WERI-Rb-1 (cell line): ENCODE data around the gene NPDC1.
"Not testable (repeated sequence)": the region's sequence is repeated elsewhere in the genome, so short reads cannot be mapped to it uniquely, and the experiment has no call there.

Experiments
- DNase-seq: peaks from one replicate; pipeline ENCODE4 v3.0.0-alpha.2; 2020
- H3K27ac ChIP-seq: fragments of 250-450 bp; sonication (Bioruptor Pico); 2 replicates; pipeline ENCODE4 v1.5.1; 2020; ENCODE audit warnings: mild to moderate bottlenecking, moderate library complexity
- H3K27me3 ChIP-seq: fragments of 250-450 bp; sonication (Bioruptor Pico); 2 replicates; pipeline ENCODE4 v1.5.1; 2021; ENCODE audit warnings: mild to moderate bottlenecking, low read depth, moderate library complexity; ENCODE audit not compliant: insufficient read depth, severe bottlenecking
- H3K36me3 ChIP-seq: fragments of 250-450 bp; sonication (Bioruptor Pico); 2 replicates; pipeline ENCODE4 v1.5.1; 2020; ENCODE audit warnings: mild to moderate bottlenecking, moderate library complexity
- H3K4me3 ChIP-seq: 2 replicates; pipeline ENCODE4 v1.5.1; 2011; ENCODE audit warnings: low read depth, mild to moderate bottlenecking, control low read depth, low read length
- H3K9me3 ChIP-seq: fragments of 250-450 bp; sonication (Bioruptor Pico); 2 replicates; pipeline ENCODE4 v1.5.1; 2021; ENCODE audit warnings: mild to moderate bottlenecking, moderate library complexity; ENCODE audit not compliant: severe bottlenecking
- CTCF ChIP-seq: IDR thresholded peaks from 2 replicates; pipeline ENCODE4 v1.5.1; 2011; ENCODE audit warnings: low read depth, mild to moderate bottlenecking, control low read depth, inconsistent platforms, low read length

Gene NPDC1

GRCh38 chr9:137034039-137034708, 11.8 kb downstream of the NPDC1 start:
- H3K27ac ChIP-seq: no peak overlapping the region
- H3K4me3 ChIP-seq: no peak overlapping the region

GRCh38 chr9:137033481-137033880, 12.5 kb downstream of the NPDC1 start:
- not testable (repeated sequence) for H3K27ac ChIP-seq, DNase-seq, H3K4me3 ChIP-seq, H3K9me3 ChIP-seq, H3K36me3 ChIP-seq, H3K27me3 ChIP-seq

More at GRCh38 chr9:137034039-137034708, 11.8 kb downstream of the NPDC1 start:
- DNase-seq: no peak
- Histone ChIP-seq H3K27me3 (no peaks in the 10 kb centered on the region), H3K9me3 (no peaks in the 10 kb centered on the region), H3K36me3 (peaks cover 11% of the 10 kb centered on the region)
- no peak for TF ChIP-seq CTCF

GRCh38 chr9:137032858-137033257, 13.1 kb downstream of the NPDC1 start:
- no peak for DNase-seq
- Histone ChIP-seq H3K36me3 (no peaks in the 10 kb centered on the region), H3K27ac (no peak overlapping the region), H3K27me3 (no peaks in the 10 kb centered on the region), H3K4me3 (no peak overlapping the region), H3K9me3 (no peaks in the 10 kb centered on the region)
- TF ChIP-seq CTCF: no peak

GRCh38 chr9:137031904-137032640, 13.9 kb downstream of the NPDC1 start, which contains the start of gene FUT7:
Gene FUT7 (minus strand): TSS chr9:137032088. CDS start chr9:137031991, 97 bp downstream.
- no peaks in the 10 kb centered on the region for H3K27me3 ChIP-seq
- H3K36me3 ChIP-seq: no peaks in the 10 kb centered on the region
- no peak within 1 kb of the TSS for H3K4me3 ChIP-seq
- TF ChIP-seq CTCF: no peak
- peak; percentile 55 for DNase-seq
- peak within 1 kb of the TSS; percentile 33; the same call in 1 of the 2 replicates for H3K27ac ChIP-seq
- no peaks in the 10 kb centered on the region for H3K9me3 ChIP-seq

- Histone ChIP-seq H3K27me3 (no peaks in the 10 kb centered on the region), H3K27ac (no peak overlapping the region), H3K36me3 (no peaks in the 10 kb centered on the region), H3K4me3 (no peak overlapping the region), H3K9me3 (no peaks in the 10 kb centered on the region)
- no peak for DNase-seq
- no peak for TF ChIP-seq CTCF
These were observed 15.1 kb downstream of the NPDC1 start for GRCh38 chr9:137030538-137031527.
